Ishikawa (cell line): ENCODE results near the gene FAM222A.

Source experiments
- CEBPB ChIP-seq: IDR thresholded peaks from 2 replicates; pipeline ENCODE4 v1.6.1; 2012
- CREB1 ChIP-seq: IDR thresholded peaks from 2 replicates; pipeline ENCODE4 v1.6.1; 2012; ENCODE audit warnings: low read depth
- EGR1 ChIP-seq: IDR thresholded peaks from 2 replicates; pipeline ENCODE4 v1.6.1; 2012
- EP300 ChIP-seq: IDR thresholded peaks from 2 replicates; pipeline ENCODE4 v1.6.1; 2012; ENCODE audit warnings: borderline replicate concordance
- FOXM1 ChIP-seq: IDR thresholded peaks from 2 replicates; pipeline ENCODE4 v1.6.1; 2012; ENCODE audit warnings: low read depth, borderline replicate concordance
- MAX ChIP-seq: IDR thresholded peaks from 2 replicates; pipeline ENCODE4 v1.6.1; 2012
- NFIC ChIP-seq: IDR thresholded peaks from 2 replicates; pipeline ENCODE4 v1.6.1; 2012
- RAD21 ChIP-seq: IDR thresholded peaks from 2 replicates; pipeline ENCODE4 v1.6.1; 2012; ENCODE audit warnings: low read depth
- REST ChIP-seq: IDR thresholded peaks from 2 replicates; pipeline ENCODE4 v1.6.1; 2012; ENCODE audit warnings: low read depth, mild to moderate bottlenecking
- TAF1 ChIP-seq: IDR thresholded peaks from 2 replicates; pipeline ENCODE4 v1.6.1; 2012; ENCODE audit warnings: low read depth, mild to moderate bottlenecking
- TCF12 ChIP-seq: IDR thresholded peaks from 2 replicates; pipeline ENCODE4 v1.6.1; 2012; ENCODE audit warnings: low read depth
- TEAD4 ChIP-seq: IDR thresholded peaks from 2 replicates; pipeline ENCODE4 v1.6.1; 2012
- USF1 ChIP-seq: IDR thresholded peaks from 2 replicates; pipeline ENCODE4 v1.6.1; 2012
- YY1 ChIP-seq: IDR thresholded peaks from 2 replicates; pipeline ENCODE4 v1.6.1; 2012; ENCODE audit warnings: low read depth
- ZBTB7A ChIP-seq: IDR thresholded peaks from 2 replicates; pipeline ENCODE4 v1.6.1; 2012; ENCODE audit warnings: low read depth

The FAM222A gene

GRCh38 chr12:109815225-109815624 is 101.6 kb downstream of the FAM222A start:
- no peak for TF ChIP-seq NFIC
- no peak for TF ChIP-seq TAF1
- no peak for TF ChIP-seq EGR1
- TF ChIP-seq REST, result no peak
- TF ChIP-seq RAD21, result no peak

- TF ChIP-seq TCF12 (no peak), TEAD4 (no peak), REST (no peak), CREB1 (no peak), YY1 (no peak)
These were observed 102.4 kb downstream of the FAM222A start for GRCh38 chr12:109815757-109816617.

GRCh38 chr12:109816870-109817269 is 103.2 kb downstream of the FAM222A start:
- no peak for TF ChIP-seq MAX
- no peak for TF ChIP-seq EGR1
- no peak for TF ChIP-seq FOXM1
- TF ChIP-seq REST, result no peak
- TF ChIP-seq EP300, result no peak
- TF ChIP-seq TAF1, result no peak
- TF ChIP-seq RAD21, result no peak
- no peak for TF ChIP-seq USF1
- TF ChIP-seq YY1, result no peak
- TF ChIP-seq ZBTB7A, result no peak
- TF ChIP-seq CREB1, result no peak
- TF ChIP-seq TCF12, result no peak
- TF ChIP-seq TEAD4, result no peak
- no peak for TF ChIP-seq CEBPB
- TF ChIP-seq NFIC, result no peak

- no peak for TF ChIP-seq EGR1
- no peak for TF ChIP-seq RAD21
- TF ChIP-seq USF1, result no peak
- TF ChIP-seq FOXM1, result no peak
- TF ChIP-seq CEBPB, result no peak
These were observed 104.1 kb downstream of the FAM222A start for GRCh38 chr12:109817627-109818231.

GRCh38 chr12:109818253-109818652 is 104.6 kb downstream of the FAM222A start:
- TF ChIP-seq RAD21 (no peak), MAX (no peak), TAF1 (no peak)
